ENCODE data around the gene GPN1.
"Not testable (repeated sequence)": the region's sequence is repeated elsewhere in the genome, so short reads cannot be mapped to it uniquely, and the experiment has no call there.

Gene GPN1

DNA sequence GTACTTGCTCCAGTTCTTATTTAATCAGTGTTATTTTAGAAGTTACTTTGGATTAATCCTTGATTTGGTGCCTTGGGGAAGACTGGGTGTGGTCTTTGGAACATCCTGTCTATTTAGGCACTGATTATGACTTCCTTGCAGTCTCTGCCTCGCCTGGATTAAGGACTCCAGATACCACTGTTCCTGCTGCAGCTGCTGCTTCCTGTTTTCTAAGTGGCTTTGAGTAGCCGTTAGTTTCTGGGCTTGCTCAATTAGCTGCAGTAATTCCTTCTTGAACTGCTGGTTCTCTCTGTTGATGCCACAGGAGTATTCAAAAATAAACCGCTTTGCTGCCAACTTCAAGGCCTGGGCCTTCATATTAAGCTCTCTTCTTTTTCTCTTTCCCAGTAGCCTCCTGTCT lies 1.9 kb upstream of the GPN1 start:
- not testable (repeated sequence) for DNase-seq (ENCODE audit: low read depth in 3 of 3, low spot score in 1 of 3)

DNA sequence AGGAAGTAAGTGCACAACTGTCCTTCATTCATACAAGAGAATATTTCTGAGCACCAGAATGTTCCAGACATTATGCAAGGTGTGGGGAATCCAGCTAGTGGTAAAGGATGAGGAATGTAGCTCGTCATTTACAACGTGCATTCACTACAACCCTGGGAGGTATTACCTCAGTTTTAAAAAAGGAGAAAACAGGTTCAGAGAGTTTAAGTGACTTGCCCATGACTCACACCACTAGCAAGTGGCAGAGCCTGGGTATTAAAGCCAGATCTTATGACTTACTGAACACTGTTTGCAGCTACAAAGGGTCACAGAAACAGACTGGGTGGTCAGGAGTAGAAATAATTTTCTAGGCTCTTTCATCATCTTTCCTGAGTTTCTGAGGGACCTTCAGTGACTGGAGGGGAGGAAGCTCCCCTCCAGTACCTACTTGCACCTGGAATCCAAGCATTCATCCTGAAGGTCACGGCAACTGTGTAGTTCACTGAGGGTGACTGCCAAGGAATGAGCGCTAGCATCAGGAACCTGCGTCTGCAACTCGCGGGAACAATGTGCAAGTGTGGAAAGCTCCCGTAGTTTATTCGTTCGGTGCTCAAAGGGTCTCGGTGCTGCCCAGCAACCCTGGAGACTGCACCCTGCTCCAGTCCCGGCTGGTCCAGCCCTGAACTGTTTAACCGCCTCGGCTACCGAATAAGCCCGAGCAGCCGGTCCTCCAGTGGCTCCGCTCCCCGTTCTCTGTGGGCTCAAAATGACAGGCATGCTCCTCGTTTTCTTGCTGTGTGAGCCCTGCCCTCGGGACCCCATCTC lies 685 bp upstream of the GPN1 start:
- no peak for DNase-seq (ENCODE audit: low read depth in 3 of 3, low spot score in 1 of 3)

- not testable (repeated sequence) for DNase-seq (ENCODE audit: low read depth in 3 of 3, low spot score in 1 of 3)
These were observed 1.4 kb downstream of the GPN1 start for GRCh38 chr2:27630257-27630656.

- no peak for DNase-seq (ENCODE audit: low read depth in 3 of 3, low spot score in 1 of 3)
These were observed 5.4 kb downstream of the GPN1 start for GRCh38 chr2:27634291-27634690.

DNA sequence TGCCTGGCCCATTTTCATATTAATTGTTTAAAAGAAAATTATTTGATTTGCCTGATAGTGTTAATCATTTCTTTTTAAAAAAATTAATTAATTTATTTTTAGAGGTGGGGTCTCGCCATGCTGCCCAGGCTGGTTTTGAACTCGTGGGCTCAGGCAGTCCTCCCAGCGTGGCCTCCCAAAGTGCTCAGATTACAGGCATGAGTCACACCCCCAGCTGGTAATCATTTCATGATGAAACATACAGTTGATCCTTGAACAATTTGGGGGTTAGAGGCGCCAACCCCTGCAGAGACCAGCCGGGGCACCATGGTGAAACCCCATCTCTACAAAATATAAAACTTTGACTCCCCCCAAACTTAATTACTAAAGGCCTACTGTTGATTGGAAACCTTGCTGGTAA lies 7.9 kb downstream of the GPN1 start:
- DNase-seq (ENCODE audit: low read depth in 3 of 3, low spot score in 1 of 3): no peak

DNA sequence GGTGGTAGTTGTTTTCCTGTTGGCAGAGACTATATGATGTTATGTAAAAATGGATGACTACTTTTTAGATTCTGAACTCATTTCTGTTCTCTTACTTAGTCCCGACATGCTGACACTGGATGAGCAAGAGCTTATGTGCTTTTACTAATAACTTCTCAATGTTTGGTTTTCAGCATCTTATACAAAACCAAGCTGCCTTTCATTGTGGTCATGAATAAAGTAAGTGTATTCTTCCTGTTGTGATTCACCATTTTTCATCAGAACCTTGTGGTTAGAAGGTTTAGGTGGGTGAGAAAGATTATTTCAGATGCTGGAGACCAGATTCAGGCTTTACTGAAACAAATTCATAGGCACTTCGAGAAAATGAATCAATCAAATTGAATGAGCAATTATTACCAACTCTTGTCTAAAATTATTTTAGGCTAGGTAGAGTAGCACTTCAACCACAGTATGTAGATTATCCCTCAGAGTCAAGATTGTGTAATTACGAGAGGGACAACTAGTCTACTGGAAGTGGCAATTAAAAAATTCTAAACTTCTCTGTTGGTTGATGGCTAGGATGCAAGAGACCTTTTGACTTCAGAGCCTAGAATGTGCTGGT lies 9.3 kb downstream of the GPN1 start:
- no peak for DNase-seq (ENCODE audit: low read depth in 3 of 3, low spot score in 1 of 3)

- DNase-seq (ENCODE audit: low read depth in 3 of 3, low spot score in 1 of 3): no peak
These were observed 9.9 kb downstream of the GPN1 start for GRCh38 chr2:27638709-27639108.

DNA sequence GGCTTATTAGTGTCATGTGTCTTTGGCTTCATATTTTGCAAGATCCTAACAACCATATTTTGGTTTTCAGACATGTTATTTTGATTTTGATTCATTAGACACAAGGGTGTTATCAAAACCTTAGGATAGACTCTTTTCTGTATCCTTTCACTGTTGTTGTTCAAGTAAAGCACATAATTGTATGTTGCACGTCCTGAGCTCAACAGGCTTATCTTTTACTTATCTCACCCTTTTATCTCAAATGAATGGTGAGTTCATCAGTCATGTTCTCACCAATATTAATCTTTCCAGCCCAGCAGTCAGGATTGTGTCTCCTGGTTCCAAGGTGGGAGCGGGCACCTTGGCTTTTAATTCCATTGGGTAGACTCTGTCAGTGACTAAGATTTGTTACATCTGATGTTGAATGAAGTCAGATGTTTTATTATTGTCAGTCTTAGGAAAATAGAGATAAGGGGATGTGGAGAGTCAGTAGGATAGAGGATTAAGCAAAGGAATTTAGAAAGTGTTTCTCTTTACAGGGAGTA lies 11.9 kb downstream of the GPN1 start:
- no peak for DNase-seq (ENCODE audit: low read depth in 3 of 3, low spot score in 1 of 3)

DNA sequence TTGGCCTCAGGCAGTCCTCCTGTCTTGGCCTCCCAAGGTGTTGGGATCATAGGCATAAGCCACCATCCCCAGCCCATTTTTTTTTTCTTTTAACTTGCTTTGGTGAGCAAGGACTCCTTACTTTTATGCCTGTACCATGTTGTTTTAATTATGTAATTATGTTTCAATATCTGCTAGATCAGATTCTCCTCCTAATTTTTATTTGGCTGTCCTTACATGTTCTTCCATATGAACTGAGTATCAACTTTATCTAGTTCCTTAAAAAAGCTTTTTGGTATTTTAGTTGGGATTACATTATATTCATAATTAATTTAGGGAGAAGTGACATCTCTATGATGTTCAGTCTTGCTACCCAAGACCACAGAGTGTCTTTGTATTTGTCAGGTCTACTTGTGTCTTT lies 16.3 kb downstream of the GPN1 start:
- no peak for DNase-seq (ENCODE audit: low read depth in 3 of 3, low spot score in 1 of 3)

DNA sequence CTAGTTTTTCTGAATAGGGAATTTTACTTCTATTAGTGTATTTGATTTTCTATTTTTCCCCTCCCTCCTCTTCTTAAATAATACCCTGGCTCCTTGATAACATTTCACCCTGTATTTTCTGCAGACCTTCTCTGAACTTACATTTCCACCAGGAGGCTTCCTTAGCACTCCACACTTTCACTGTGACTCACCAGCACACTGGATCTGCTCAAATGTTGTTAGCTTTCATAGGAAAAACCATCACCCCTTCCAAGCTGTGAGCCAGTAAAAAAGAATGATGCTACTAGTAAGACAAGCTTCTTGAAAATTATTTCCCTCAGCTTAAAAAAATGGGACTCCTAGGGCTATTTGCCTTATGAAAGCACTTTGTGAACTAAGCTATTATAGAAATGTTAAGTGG lies 18.4 kb downstream of the GPN1 start:
- DNase-seq (ENCODE audit: low read depth in 3 of 3, low spot score in 1 of 3): no peak

DNA sequence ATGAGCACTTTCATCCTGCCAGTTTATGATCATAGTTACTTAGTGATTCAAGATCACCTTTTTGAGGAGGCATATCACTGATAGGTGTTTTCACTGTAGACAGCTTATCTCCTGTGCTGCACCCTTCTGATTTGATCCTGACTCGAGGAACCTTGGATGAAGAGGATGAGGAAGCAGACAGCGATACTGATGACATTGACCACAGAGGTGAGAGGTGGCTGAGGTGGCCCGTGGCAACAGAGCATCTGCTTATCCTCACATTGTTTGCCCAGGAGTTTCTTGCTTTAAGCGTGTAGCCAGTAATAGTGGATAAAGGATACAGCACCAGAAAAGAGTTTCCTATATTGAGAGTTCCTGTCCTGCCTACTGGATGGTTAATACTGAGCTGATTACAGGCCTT lies 18.9 kb downstream of the GPN1 start:
- no peak for DNase-seq (ENCODE audit: low read depth in 3 of 3, low spot score in 1 of 3)

DNA sequence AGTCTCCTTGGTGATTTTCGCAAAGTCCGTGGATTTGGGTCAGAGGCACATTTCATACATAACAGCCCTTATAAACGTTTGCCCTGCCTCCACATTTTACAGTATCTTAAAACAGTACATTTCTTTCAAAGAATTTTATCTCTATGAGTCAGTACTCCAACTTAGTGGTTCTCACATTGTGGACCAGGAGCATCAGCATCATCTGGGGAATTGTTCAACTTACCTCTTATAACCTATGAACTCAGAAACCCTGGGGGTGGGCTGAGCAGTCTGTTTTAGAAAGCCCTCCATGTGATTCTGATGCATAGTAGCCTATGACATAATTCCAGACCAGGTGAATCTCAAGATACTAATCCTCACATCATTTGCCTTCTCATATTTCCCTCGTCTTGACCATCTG lies 22.2 kb downstream of the GPN1 start:
- no peak for DNase-seq (ENCODE audit: low read depth in 3 of 3, low spot score in 1 of 3)

DNA sequence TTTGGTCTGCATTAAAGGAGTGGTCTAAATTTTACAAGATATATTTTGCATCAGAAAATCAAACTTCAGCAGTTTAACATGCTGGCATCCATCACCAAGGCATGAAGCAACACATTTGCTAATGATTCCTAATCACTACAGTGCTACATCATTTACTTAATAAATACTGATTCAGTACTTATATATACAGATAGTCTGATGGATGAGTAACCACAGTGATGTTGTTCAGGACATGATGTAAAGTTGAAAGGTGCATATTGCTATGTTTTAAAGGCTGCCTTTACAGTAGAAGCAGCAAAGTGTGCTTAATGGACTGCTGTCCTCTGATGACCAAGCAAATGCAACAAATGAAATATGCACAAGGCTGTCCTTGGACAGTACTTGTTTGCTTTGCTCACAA lies 23.5 kb downstream of the GPN1 start:
- no peak for DNase-seq (ENCODE audit: low read depth in 3 of 3, low spot score in 1 of 3)

- no peak for DNase-seq (ENCODE audit: low read depth in 3 of 3, low spot score in 1 of 3)
These were observed 23.9 kb downstream of the GPN1 start for GRCh38 chr2:27652790-27653189.

- DNase-seq (ENCODE audit: low read depth in 3 of 3, low spot score in 1 of 3): no peak
These were observed 24.5 kb downstream of the GPN1 start for GRCh38 chr2:27653397-27653796.

DNA sequence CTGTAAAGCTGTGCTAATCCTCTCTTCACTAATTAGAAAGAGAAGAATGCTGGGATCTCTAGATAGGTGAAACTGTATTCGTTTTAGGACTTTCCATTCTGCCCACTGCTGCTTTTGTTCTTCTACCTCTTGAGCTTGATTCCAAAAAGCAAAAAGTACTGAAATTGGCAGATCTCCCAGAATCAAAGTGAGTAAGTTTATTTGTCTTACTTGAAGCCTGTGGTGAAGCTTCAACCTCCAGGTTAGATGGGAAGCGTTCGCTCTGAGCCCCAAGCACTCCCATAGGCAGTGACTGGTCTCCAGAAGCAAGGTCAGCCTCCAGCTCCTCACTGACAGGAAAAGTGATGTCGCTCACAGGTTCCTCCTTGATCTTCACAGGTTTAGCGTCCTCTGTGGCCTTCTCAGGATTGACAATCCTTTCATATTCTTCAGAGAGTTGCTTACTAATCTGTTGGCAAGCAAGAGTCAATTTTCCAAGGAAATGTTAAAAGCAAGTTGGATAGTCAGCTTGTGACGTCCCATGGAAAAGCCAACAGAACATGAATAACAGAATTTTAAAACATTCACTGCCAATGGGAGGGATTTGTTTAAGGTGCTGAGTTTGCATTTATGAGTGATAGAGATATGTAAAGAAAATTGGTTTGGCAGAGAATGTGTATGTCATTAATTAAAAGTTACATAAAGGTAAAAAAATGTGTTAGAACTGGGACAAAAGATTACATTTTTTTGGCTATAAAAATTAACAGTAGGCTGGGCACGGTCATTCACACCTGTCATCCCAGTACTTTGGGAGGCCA lies 26.5 kb downstream of the GPN1 start:
- no peak for DNase-seq (ENCODE audit: low read depth in 3 of 3, low spot score in 1 of 3)

GRCh38 chr2:27661371-27661770 lies 32.5 kb downstream of the GPN1 start:
- DNase-seq (ENCODE audit: low read depth in 3 of 3, low spot score in 1 of 3): no peak

DNA sequence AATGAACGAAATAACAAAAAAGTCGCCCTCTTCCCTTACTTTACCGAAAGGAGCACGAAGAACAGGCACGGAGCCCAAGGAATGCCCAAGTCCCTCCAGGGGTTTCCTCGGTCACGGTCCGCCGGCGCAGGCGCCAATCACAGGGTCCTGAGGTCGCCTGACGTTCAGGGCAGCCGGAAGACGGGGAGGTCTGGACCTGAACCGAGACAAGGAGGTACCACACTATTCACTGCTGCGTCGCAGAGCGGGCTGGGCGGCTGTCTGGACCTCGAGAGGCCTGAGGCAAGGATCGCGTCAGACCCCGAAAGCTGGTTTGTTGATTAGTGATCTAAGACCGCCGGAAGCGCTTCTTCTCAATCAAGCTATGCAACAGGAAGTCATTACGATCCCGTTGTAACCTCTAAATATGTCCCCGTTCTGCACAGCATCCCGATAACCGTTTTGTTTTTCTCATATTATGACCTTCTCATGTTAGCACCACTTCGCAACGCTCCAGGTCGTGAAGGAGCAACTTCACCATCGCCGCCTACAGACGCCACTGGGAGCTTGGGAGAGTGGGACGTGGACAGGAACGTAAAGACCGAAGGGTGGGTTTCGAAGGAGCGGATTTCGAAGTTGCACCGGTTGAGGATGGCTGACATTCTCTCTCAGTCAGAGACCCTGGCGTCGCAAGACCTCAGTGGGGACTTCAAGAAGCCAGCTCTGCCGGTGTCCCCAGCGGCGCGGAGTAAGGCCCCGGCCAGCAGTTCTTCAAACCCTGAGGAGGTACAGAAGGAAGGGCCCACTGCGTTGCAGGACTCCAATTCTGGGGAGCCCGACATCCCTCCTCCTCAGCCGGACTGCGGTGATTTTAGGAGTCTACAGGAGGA lies 34.7 kb downstream of the GPN1 start, which contains the start of the genes SLC4A1AP and SUPT7L:
SLC4A1AP (plus strand) TSS at position 605 of the 869 bp plus-strand sequence; CDS start at position 631, 26 bp downstream.
SUPT7L (minus strand) TSS at position 330 of the 869 bp plus-strand sequence. CDS start 1,422 bp downstream, outside the sequence.
- peak; percentile 30 to 62 (median 48) for DNase-seq (ENCODE audit: low read depth in 3 of 3, low spot score in 1 of 3)

- DNase-seq (ENCODE audit: low read depth in 3 of 3, low spot score in 1 of 3): no peak
These were observed 35.3 kb downstream of the GPN1 start for GRCh38 chr2:27664154-27664574.

- no peak for DNase-seq (ENCODE audit: low read depth in 3 of 3, low spot score in 1 of 3)
These were observed 35.9 kb downstream of the GPN1 start for GRCh38 chr2:27664622-27665363.

Data from stimulated activated CD4-positive, alpha-beta T cell treated with anti-CD3 and anti-CD28 coated beads, TNF-alpha, amount 100 ng/mL, for 1 hour (primary cell).